NT2/D1 (cell line): Measurements from ENCODE around the gene IQCK.

ENCODE experiments used
- SUZ12 ChIP-seq: IDR thresholded peaks from 2 replicates; pipeline ENCODE4 v1.6.1; 2011; ENCODE audit not compliant: insufficient read length, insufficient read depth; ENCODE audit errors: extremely low read depth
- YY1 ChIP-seq: IDR thresholded peaks from 2 replicates; pipeline ENCODE4 v1.6.1; 2011; ENCODE audit not compliant: insufficient read length, insufficient read depth

DNA sequence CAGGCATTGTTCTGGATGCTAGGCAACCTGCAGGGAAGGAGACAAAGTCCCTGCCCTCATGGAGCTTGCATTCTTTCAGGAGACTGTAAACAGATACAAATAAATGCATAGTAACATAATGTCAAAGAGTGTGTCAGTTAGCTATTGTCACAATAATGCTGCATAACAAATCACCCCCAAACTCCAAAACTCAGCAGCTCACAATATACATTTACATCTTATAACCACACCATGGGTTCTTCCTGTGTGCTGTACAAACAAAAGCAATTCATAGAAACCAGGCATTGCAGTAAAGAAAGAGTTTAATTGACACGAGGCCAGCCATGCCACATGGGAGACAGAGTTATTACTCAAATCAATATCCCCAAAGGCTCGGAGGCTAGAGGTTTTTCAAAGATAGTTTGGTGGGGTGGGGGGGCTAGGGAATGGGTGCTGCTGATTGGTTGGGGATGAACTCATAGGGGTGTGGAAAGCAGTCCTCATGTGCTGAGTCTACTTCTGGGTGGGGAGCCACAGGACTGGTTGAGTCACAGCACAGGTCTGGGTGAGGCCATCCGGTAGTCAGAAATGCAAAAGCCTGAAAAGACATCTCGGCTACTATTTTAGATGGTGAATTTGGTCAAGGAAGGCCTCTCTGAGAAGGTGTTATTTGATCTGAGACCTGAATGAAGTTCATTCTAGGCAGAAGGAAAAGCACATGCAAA lies 87.5 kb downstream of the IQCK start:
- TF ChIP-seq SUZ12 (no peak), YY1 (no peak)
